GM21390 (cell line): Measurements from ENCODE around the gene BTNL3.
A peak's percentile ranks its signal among the peaks of the same experiment; 100 is the strongest.
"Not testable (repeated sequence)": the region's sequence is repeated elsewhere in the genome, so short reads cannot be mapped to it uniquely, and the experiment has no call there.

Experiments
- ATAC-seq: cut with Tn5 transposase; IDR thresholded peaks from one replicate; pipeline ENCODE4 v1.9.1; 2021; ENCODE audit not compliant: unreplicated experiment

BTNL3 gene

GRCh38 chr5:180988592-180988991, at the start of gene BTNL3:
BTNL3 (plus strand) TSS chr5:180988846; CDS start chr5:180989029, 183 bp downstream.
- no peak for ATAC-seq

- ATAC-seq, result no peak
Measured at GRCh38 chr5:180950291-180950949, 38.2 kb upstream of the BTNL3 start.

GRCh38 chr5:180959661-180960060, 29.0 kb upstream of the BTNL3 start:
- no peak for ATAC-seq

- ATAC-seq, result no peak
Measured at GRCh38 chr5:180960209-180960608, 28.4 kb upstream of the BTNL3 start.

- ATAC-seq, result no peak
Measured at GRCh38 chr5:180969406-180969805, 19.2 kb upstream of the BTNL3 start.

GRCh38 chr5:180970336-180970735, 18.3 kb upstream of the BTNL3 start:
- ATAC-seq, result no peak

GRCh38 chr5:180970875-180971274, 17.8 kb upstream of the BTNL3 start:
- ATAC-seq, result no peak

- peak; percentile 25 for ATAC-seq
Measured at GRCh38 chr5:180974612-180975315, 13.9 kb upstream of the BTNL3 start.

- peak; percentile 87 for ATAC-seq
Measured at GRCh38 chr5:180975338-180975737, 13.3 kb upstream of the BTNL3 start.

GRCh38 chr5:180976518-180976917, 12.1 kb upstream of the BTNL3 start:
- ATAC-seq, result no peak

GRCh38 chr5:180977852-180978251, 10.8 kb upstream of the BTNL3 start:
- ATAC-seq, result no peak

- no peak for ATAC-seq
Measured at GRCh38 chr5:180982008-180982741, 6.5 kb upstream of the BTNL3 start.

- ATAC-seq, result no peak
Measured at GRCh38 chr5:180988016-180988415, 630 bp upstream of the BTNL3 start.

- no peak for ATAC-seq
Measured at GRCh38 chr5:180990086-180990881, 1.6 kb downstream of the BTNL3 start.

- no peak for ATAC-seq
Measured at GRCh38 chr5:180990882-180991242, 2.2 kb downstream of the BTNL3 start.

GRCh38 chr5:181001947-181002346, 13.3 kb downstream of the BTNL3 start:
- ATAC-seq, result no peak

- no peak for ATAC-seq
Measured at GRCh38 chr5:181005791-181006190, 17.1 kb downstream of the BTNL3 start.

GRCh38 chr5:181008136-181008535, 19.5 kb downstream of the BTNL3 start:
- ATAC-seq, result no peak

GRCh38 chr5:181010018-181010417, 21.4 kb downstream of the BTNL3 start:
- ATAC-seq, result not testable (repeated sequence)

- not testable (repeated sequence) for ATAC-seq
Measured at GRCh38 chr5:181014654-181015053, 26.0 kb downstream of the BTNL3 start.

- not testable (repeated sequence) for ATAC-seq
Measured at GRCh38 chr5:181017448-181017847, 28.8 kb downstream of the BTNL3 start.
